Mucosa of rectum (tissue), 2 donors: Measurements from ENCODE around the gene WNT7B.
A peak's percentile ranks its signal among the peaks of the same experiment; 100 is the strongest.
"Not testable (repeated sequence)": the region's sequence is repeated elsewhere in the genome, so short reads cannot be mapped to it uniquely, and the experiment has no call there.

Experiments
- H3K27ac ChIP-seq, 2 donors: one replicate each; pipeline ENCODE4 v1.7.0; 2013; ENCODE audit warnings: inconsistent platforms in 2 of 2, low read depth in 2 of 2, low read length in 2 of 2
- H3K27me3 ChIP-seq, 2 donors: one replicate each; pipeline ENCODE4 v1.7.0; 2013; ENCODE audit warnings: low read length in 2 of 2; ENCODE audit not compliant: control insufficient read depth in 2 of 2, insufficient read depth in 2 of 2
- H3K36me3 ChIP-seq, 2 donors: one replicate each; pipeline ENCODE4 v1.7.0; 2013; ENCODE audit warnings: low read length in 2 of 2; ENCODE audit not compliant: control insufficient read depth in 2 of 2, insufficient read depth in 2 of 2
- H3K4me1 ChIP-seq, 2 donors: one replicate each; pipeline ENCODE4 v1.7.0; 2013; ENCODE audit warnings: low read length in 2 of 2, mild to moderate bottlenecking in 1 of 2; ENCODE audit not compliant: control insufficient read depth in 2 of 2, insufficient read depth in 2 of 2
- H3K4me3 ChIP-seq, 2 donors: one replicate each; pipeline ENCODE4 v1.7.0; 2013; ENCODE audit warnings: low read length in 2 of 2
- H3K9ac ChIP-seq, 2 donors: one replicate each; pipeline ENCODE4 v1.7.0; 2013; ENCODE audit warnings: low read length in 2 of 2, low read depth in 1 of 2, mild to moderate bottlenecking in 1 of 2
- H3K9me3 ChIP-seq, 2 donors: one replicate each; pipeline ENCODE4 v1.7.0; 2013; ENCODE audit warnings: low read length in 2 of 2; ENCODE audit not compliant: control insufficient read depth in 2 of 2
- donor health status: healthy.
- donor health status: Normal muscosa, but diverticular disease.

WNT7B gene

GRCh38 chr22:46008291-46008690, 31.3 kb upstream of the WNT7B start:
- Histone ChIP-seq H3K27me3 (no peaks in the 10 kb centered on the region), H3K4me1 (peaks cover 25 to 26% of the 10 kb centered on the region in 2 donors), H3K9me3 (peaks cover 0 to 3% of the 10 kb centered on the region in 2 donors), H3K27ac (peak overlapping the region; percentile 80 to 89), H3K9ac (no peak overlapping the region), H3K36me3 (no peaks in the 10 kb centered on the region), H3K4me3 (no peak overlapping the region)

GRCh38 chr22:46007848-46008261, 30.9 kb upstream of the WNT7B start:
- H3K4me3 ChIP-seq: no peak overlapping the region
- peaks cover 21 to 22% of the 10 kb centered on the region in 2 donors for H3K4me1 ChIP-seq
- peak overlapping the region; percentile 80 to 89 for H3K27ac ChIP-seq
- H3K36me3 ChIP-seq: no peaks in the 10 kb centered on the region
- H3K9me3 ChIP-seq: peaks cover 0 to 3% of the 10 kb centered on the region in 2 donors
- H3K9ac ChIP-seq: peak overlapping the region; percentile 8 to 60
- H3K27me3 ChIP-seq: no peaks in the 10 kb centered on the region

- peak overlapping the region; percentile 80 to 89 for H3K27ac ChIP-seq
- H3K27me3 ChIP-seq: no peaks in the 10 kb centered on the region
- peaks cover 16% of the 10 kb centered on the region in 2 donors for H3K4me1 ChIP-seq
- peaks cover 0 to 3% of the 10 kb centered on the region in 2 donors for H3K9me3 ChIP-seq
- H3K36me3 ChIP-seq: no peaks in the 10 kb centered on the region
- peak overlapping the region; percentile 24 to 60 for H3K9ac ChIP-seq
- peak overlapping the region; percentile 29 to 31 for H3K4me3 ChIP-seq
These were observed 30.3 kb upstream of the WNT7B start for GRCh38 chr22:46007003-46007847.

GRCh38 chr22:46006379-46007002, 29.5 kb upstream of the WNT7B start:
- H3K36me3 ChIP-seq: no peaks in the 10 kb centered on the region
- no peaks in the 10 kb centered on the region for H3K27me3 ChIP-seq
- peak overlapping the region; percentile 80 to 89 for H3K27ac ChIP-seq
- peaks cover 0 to 3% of the 10 kb centered on the region in 2 donors for H3K9me3 ChIP-seq
- H3K9ac ChIP-seq: peak overlapping the region; percentile 24 to 60
- H3K4me1 ChIP-seq: peaks cover 16% of the 10 kb centered on the region in 2 donors
- H3K4me3 ChIP-seq: peak overlapping the region; percentile 29 to 31

- not testable (repeated sequence) for H3K4me3 ChIP-seq, H3K9me3 ChIP-seq, H3K9ac ChIP-seq, H3K27ac ChIP-seq, H3K27me3 ChIP-seq, H3K36me3 ChIP-seq
- H3K4me1 ChIP-seq: peaks cover 16 to 20% of the 10 kb centered on the region in 2 donors
These were observed 28.2 kb upstream of the WNT7B start for GRCh38 chr22:46005116-46005705.

GRCh38 chr22:46004105-46004866, 27.3 kb upstream of the WNT7B start:
- Histone ChIP-seq H3K4me3 (no peak overlapping the region), H3K9ac (no peak overlapping the region), H3K27me3 (no peaks in the 10 kb centered on the region), H3K9me3 (no peaks in the 10 kb centered on the region), H3K36me3 (no peaks in the 10 kb centered on the region), H3K27ac (no peak overlapping the region), H3K4me1 (peaks cover 16 to 20% of the 10 kb centered on the region in 2 donors)

GRCh38 chr22:46003271-46004091, 26.5 kb upstream of the WNT7B start:
- no peaks in the 10 kb centered on the region for H3K9me3 ChIP-seq
- peaks cover 22 to 23% of the 10 kb centered on the region in 2 donors for H3K4me1 ChIP-seq
- H3K27me3 ChIP-seq: no peaks in the 10 kb centered on the region
- H3K27ac ChIP-seq: no peak overlapping the region
- no peaks in the 10 kb centered on the region for H3K36me3 ChIP-seq
- H3K9ac ChIP-seq: peak overlapping the region in 1 of 2 donors; percentile 25
- no peak overlapping the region for H3K4me3 ChIP-seq

- Histone ChIP-seq H3K27ac (no peak overlapping the region), H3K4me1 (peaks cover 27 to 28% of the 10 kb centered on the region in 2 donors), H3K27me3 (no peaks in the 10 kb centered on the region), H3K9ac (peak overlapping the region in 1 of 2 donors; percentile 25), H3K9me3 (no peaks in the 10 kb centered on the region), H3K4me3 (no peak overlapping the region), H3K36me3 (no peaks in the 10 kb centered on the region)
These were observed 25.9 kb upstream of the WNT7B start for GRCh38 chr22:46002757-46003270.
